CD4-positive, alpha-beta T cell treated with Interleukin-17A for 4 hours (primary cell): ENCODE data around the gene PLEKHF1.
A peak's percentile ranks its signal among the peaks of the same experiment; 100 is the strongest.
"Not testable (repeated sequence)": the region's sequence is repeated elsewhere in the genome, so short reads cannot be mapped to it uniquely, and the experiment has no call there.

Experiments
- DNase-seq: peaks from one replicate; pipeline ENCODE4 v3.0.0-alpha.2; 2020; ENCODE audit warnings: mixed read lengths

Gene PLEKHF1

DNA sequence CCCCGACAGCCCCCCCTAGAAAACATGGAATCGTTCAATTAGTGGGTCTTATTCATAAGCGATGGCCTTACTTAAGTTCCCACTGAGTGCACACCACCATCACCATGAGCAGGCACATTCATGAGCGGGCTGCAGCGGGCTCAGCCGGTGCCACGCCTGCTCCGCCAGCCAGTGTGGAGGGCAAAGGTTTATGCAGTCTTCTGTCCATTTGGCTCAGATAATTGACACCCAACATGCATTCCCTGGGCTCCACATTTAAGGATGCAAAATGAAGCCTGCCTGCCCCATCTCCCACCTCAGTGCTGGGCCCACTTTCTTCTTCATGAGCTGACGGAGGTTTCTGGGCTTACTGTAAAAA lies 37.7 kb downstream of the PLEKHF1 start:
- DNase-seq: no peak

DNA sequence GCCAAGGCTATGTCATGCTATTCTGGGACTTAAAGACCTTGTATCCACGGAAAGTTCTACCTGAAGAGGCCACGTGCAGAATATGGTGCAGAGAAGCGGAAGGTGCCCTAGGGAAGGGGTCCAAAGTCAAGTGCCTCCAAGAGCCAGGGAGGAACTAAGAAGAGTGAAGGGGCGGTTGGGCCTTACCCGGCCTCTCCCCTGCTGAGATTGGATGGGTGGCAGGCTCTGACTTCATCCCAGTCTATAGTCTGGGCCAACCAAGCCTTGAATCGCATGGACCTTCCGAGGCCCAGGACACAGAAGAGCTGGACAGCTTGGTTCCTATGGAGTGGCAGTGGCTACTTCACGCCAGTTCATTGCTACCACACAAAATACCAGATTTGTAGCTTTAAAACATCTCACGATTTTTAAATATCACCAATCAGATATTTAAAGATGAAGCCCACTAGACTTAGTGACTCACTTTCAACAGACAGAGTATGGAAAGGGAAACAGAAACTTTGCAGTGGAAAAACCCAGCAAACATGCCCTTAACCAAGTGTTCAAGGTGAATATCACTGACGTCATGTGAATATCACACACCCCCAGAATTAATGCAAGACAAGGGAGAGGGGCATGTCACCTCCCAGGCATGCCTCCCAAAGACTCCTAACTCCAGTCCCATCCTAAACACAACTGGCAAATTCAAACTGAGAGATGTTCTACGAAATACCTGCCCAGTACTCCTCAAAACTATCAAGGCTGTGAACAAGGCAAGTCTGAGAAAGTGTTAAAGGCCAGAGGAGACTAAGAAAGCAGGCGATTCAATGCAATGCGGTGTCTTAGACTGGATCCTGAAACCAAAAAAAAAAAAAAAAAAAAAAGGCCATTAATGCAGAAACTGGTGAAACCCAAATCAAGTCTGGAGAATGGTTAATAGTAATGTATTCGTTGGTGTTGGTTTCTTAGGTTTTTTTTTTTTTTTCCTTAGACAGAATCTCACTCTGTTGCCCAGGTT lies 39.6 kb downstream of the PLEKHF1 start:
- no peak for DNase-seq

- DNase-seq: no peak
Measured at GRCh38 chr19:29705706-29706105, 40.4 kb downstream of the PLEKHF1 start.

DNA sequence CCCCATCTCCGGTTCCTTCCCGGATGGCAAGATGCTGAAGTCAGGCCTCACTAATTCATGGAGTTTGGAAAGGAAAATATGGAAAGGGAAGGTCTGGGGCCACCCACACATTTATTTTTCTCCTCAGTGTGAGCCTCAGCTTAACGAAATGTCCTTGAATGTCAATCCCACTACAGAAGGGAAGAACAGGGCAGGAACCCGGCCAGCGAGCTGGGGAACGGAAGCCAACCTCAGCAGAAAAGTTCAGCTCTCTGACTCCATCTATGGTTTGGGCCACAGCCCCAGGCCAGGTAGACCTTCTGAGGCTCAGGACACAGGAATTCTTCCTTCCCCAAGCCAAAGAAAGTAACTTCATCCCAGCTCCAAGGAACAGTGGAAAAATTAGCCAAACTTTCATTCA lies 41.4 kb downstream of the PLEKHF1 start:
- no peak for DNase-seq

DNA sequence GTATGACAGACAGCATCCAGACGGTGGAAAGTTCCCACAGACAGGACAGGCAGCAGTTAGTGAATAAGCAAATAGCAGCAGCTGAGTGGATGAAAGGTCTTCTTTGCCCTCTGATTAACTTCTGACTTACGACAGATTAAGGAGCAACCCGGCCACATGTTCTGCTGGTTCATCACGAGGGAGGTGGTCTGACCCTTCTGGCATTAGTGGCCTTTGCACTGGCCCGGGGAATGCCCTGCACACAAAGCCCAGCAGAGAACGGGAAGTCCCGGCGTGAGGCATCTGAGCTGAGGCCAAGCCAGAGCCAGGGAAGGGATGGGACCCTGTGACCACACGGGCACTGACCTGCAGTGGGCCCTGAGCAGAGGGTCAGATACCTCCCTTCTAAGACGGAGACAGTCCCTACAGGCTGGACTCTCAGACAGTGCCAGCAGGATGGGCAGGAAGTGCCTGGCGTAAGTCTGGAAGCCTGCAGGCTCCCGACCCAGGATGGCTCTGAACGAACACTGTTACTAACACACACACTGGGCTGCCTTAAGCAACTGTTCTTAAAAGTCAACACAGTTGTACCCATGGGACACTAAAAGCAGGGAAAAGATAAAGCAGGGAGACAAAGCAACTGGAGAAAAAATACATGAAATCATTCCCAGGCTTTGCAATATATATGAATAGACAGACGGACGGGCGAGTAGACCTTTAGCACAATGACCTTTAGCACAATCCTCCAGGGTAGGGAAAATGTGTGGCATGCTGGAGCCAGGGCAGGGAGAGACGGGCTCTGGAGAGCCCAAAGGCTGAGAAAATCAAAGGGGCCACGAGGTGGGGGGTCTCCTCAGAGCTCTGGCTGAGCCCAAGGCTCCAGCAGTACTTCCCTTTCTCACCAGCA lies 43.5 kb downstream of the PLEKHF1 start:
- DNase-seq: no peak

DNA sequence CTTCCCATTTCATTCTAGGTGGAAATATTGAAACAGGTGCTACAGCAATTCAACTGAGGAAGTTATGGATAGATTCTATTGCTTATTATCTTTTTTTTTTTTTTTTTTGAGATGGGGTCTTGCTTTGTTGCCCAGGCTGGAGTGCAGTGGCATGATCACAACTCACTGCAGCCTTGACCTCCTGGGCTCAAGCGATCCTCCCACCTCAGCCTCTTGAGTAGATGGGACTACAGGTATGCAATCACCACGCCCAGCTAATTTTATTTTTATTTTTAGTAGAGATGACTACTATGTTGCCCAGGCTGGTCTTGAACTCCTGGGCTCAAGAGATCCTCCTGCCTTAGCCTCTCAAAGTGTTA lies 44.2 kb downstream of the PLEKHF1 start:
- not testable (repeated sequence) for DNase-seq

DNA sequence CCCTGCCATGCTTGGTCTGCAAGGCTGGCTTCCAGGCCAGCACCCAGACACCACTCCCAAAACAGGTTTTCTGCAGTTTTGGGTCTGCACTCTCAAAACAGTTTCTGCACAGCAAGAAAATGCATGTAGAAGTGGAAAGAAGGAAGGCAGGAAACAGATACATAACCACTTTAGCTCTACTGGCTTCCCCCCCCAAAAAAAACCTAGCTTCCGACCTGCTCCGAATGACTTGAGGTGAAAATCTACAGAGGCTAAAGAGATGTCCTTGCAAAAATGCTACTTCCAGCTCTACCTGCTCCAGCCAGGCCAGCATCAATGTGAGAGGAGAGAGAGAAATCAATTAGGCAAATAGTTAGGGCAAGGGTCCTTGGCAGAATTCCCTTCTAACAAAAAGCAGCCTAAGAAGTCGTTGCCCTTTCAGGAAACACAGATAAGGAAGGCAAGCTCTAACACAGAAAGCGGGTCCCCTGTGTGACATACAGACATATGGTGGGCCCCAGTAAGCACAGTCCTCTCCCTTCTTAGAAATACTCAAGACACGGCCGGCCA lies 46.4 kb downstream of the PLEKHF1 start:
- DNase-seq: peak; percentile 40

GRCh38 chr19:29712744-29713516 lies 47.7 kb downstream of the PLEKHF1 start:
- peak; percentile 31 for DNase-seq

- peak; percentile 81 for DNase-seq
Measured at GRCh38 chr19:29714371-29714952, 49.2 kb downstream of the PLEKHF1 start.

DNA sequence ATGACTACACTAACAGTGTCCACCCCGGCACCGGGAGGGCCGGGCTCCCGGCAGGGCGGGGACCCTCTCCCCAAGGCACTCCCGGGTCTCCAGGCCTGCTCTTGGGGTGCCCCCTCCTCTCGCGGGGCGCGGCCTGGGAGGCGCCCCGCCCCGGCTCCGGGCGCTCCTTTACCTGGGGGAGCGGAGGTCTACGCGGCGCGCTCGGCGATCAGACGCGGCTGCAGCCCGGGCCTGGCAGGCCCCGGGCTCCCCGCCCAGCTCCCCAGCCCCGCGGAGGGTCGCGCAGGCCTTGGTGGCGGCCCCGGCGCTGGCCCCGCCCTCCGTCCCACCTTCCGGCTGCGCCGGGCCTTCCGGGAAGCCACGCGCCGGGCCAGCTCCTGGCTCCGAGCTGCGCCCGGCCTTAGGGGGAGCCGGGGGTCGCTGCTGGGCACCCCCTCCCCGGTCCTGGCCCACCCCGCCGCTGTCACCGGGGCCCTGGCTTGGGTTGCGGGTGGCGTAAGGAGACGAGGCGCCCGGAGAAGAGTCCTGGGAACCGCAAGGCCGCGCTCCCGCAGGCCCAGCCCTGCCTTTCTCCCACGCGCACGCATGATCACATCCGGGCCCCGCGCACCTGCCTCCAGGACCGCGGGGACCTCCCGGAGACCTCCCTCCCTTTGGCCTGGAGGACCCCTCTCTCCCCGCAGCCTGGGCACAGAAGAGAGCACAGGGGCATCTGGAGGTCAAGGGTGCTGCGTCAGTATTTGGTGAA lies 49.9 kb downstream of the PLEKHF1 start, which contains the start of gene C19orf12:
Gene C19orf12 (minus strand): TSS at position 309 of the 748 bp plus-strand sequence. CDS start 6,848 bp downstream, outside the sequence.
- peak; percentile 66 for DNase-seq

GRCh38 chr19:29715701-29716581 lies 50.7 kb downstream of the PLEKHF1 start:
- no peak for DNase-seq

DNA sequence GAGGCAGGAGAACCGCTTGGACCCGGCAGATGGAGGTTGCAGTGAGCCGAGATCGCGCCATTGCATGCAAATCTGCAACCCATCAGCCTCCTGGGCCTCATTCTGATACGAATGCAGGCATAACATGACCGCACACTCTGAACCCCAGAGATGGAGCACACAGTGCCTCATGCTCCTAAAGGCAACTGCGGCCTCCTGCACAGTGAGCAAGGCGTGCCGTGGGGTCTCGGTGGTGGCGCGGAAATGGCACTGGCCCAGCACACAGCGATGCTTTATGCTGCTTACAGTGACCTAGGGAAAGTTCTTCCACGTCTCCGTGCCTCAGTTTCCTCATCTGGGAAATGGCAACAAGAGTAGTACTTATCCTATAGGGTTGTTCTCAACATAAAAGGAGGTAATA lies 51.8 kb downstream of the PLEKHF1 start:
- no peak for DNase-seq

DNA sequence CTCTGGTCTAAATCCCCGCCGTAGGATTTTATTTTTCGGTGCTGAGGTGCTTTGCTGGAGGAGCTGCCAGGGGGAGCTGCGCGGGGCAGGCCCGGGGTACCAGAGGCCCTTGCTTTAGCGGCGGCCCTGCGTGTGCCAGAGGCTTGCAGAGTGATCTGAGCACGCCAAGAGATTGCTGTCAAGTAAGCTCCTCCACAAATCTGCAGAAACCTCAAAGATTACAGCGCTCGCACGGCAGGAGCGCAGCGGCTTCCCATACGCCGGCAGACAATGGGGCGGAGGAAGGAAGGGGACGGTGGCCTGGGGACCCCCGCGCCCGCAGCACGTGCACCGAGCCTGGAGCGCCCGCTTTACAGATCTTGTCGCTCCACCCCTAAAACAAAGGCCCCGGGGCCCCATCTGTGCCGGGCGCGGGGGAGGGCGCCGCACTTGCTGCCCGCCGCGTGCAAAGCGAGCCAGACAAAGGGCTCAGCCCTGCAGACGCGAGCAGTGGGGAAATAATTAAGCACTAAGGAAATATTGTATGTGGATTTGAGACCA lies 58.9 kb downstream of the PLEKHF1 start:
- peak; percentile 51 for DNase-seq

- no peak for DNase-seq
Measured at GRCh38 chr19:29724746-29725145, 59.5 kb downstream of the PLEKHF1 start.
